Stromal cell of bone marrow (primary cell): ENCODE measurements around the gene ELFN2.

Source experiments
- DNase-seq: peaks from one replicate; pipeline ENCODE4 v3.0.0-alpha.2; 2012; ENCODE audit warnings: low read depth

ELFN2 gene

DNA sequence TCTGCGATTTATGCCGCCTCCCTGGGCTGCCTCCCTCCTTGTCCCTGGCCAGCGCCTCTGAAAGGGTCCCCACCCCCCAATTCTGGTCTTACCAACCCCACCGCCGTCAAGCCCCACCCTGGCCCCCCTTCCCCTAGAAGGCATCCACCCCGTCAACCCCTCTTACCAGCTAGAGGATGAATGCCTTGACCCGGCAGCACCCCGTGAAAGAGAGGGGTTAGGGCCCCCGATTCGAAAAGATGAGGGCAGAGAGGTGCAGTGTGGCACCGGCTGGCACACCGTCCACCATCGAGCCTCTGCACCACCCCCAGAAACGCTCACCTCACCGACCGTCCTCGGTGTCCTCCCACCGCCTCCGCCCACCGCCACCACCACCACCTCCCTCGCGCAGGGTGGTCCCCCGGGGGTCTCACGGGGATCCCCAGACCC lies 559 bp downstream of the ELFN2 start:
- DNase-seq = no peak

DNA sequence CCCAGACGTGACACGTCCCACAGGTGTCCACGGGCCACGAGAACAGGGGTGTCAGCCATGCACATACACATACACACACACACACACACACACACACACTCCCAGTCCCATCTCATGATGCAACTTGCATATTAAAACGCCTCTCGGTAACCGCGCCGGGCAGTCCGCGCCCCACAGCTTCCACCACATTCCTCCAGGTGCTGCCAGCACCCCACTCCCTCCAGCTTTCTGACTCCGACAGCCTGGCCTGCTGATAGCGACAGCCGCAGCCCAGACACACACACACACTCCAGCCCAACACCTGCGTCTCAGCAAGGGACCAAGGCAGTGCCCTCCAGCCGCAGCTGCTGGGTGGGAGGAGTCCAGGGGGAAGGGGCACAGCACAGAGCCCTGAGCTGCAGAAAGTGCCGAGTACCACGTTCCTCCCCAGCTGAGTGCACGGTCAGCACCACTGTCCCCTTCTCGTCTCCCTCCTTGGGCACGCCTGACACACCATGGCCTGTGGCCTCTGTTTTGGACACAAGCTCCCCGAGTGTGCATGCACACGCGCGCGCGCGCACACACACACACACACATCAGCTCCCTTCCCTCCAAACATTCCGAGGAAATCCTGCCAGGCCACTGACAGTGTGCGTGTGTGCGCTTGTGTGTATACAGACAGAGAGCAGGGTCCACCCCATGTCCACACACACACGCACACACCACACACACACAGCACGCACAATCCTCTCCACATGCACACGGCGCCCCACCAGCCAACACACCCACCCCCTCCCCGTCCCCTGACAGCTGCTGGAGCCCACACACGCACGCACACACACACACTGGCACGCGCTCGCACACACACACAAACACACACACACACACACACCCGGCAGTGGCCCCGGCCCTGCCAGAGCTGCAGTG lies 1.2 kb downstream of the ELFN2 start:
- DNase-seq = no peak

DNA sequence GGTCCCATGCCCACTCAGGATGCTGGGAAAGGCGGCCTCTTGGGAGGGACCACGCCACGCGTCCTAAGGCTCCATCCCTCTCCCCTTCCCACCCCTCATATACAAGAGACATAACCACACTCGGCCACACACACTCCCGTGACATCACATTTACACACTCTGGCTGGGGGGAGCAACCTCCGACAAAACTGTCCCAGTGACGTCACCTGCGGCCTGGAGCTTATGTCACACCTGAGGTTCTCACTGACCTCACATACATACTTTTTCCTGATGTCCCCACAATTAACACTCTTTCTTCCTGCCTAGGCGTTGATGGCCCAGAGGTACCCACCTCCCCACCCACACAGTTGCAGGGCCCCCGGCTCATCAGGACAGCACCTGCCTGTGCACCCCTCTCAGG lies 1.9 kb downstream of the ELFN2 start:
- no peak for DNase-seq

DNA sequence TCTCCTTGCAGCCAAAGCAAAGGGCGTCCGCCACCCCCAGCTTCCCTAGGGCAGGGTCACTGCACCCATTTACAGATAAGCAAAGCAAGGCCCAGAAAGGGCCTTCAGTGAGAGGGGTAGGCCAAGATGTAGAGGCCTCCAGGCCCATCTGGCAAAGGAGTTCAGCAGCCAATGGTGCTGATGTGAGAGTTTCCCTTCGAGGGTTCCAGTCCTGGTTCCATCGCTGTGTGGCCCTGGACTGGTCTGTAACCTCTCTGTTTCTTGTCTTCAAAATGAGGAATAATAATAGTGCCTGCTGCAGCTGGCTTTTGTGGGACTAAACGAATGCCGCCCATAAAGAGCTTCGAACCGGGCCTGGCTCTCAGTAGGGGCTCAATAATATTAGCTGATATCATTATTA lies 4.0 kb downstream of the ELFN2 start:
- no peak for DNase-seq

DNA sequence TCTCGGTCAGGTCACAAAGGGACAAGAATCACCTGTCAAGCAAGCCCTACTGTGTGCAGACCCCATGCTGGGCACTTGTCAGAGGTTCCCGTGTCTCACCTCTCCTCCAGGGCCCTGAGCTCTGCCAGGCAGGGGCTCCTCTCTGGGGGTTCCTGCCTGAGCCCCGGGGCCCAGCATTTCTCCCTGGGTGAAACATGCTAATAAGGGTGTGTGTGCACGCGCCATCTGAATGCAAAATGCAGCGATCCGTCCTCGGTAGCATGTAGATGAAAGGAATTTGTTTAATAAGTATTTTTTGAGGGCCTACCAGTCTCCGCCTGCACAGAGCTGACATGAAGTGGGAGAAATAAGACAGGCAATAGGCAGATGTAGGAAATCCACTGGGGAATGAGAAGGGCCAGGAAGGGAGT lies 5.8 kb downstream of the ELFN2 start:
- no peak for DNase-seq

DNA sequence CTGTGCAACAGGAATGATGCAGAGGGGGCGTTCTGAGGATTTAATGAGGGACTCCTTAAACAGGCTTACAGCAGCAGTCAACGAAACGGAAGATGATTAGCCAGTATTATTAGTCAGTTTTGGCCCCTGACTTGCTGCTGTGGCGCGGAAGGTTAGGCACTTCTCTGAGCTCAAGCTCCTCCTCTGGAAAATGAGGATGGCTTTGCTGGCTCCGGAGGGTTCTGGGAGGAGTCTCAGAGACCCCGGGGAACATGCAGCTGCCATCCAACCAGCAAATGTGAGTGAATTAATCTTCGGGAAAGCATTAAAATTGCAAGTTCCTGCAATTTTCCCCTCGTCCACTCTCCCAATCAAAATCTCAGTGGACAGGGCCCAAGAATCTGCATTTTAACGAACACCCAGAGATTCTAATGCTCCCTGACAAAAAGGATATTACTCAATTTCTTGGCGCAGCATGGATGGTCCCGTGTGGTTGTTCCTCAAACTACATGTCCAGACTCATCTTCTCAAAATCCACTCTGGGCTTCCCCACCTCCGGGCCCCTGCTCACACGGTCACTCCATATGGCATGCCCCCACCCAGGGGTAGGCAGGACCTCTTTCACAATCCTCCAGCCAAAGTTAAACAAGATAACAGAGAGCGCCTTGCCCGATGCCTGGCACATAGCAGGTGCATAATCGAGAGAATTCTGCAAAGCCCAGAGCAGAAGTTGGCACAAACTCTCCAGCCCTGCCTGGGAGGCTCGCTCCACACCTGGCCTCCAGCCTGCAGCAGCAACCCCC lies 6.4 kb downstream of the ELFN2 start:
- no peak for DNase-seq

DNA sequence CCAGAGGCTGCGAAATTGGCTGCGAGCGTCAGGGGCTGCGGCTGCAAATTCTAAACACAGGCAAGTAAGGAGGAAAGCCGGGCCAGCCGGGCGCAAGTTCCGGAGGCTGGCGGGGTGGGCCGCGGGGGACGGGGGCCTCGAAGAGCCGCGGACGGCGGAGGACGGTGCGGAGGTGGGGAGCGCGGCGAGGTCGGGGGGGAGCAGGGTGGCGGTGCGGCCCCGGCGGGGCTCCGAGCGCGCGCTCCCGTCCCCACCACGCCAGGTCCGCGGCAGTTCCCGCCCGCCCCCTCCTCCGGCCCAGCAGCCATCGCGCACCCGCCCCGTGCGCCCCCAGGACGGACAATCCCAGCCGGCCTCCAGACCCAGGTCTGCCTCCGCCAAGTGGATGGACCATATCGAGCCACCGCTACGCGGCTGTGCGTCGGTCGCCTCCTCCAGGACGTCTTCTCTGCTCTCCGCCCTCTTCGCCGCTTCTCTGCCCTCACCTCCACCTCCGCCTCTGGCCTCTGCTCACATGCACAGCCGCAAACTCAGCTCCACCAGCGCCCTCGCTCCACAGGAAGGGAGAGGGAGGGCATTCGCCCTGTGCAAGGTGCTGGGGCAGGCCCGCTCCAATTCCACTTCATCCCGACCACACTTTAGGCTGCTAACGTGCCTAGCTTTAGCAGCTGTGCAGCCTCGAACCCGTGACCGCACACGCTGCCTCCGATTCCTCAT lies 7.2 kb downstream of the ELFN2 start:
- DNase-seq = no peak

DNA sequence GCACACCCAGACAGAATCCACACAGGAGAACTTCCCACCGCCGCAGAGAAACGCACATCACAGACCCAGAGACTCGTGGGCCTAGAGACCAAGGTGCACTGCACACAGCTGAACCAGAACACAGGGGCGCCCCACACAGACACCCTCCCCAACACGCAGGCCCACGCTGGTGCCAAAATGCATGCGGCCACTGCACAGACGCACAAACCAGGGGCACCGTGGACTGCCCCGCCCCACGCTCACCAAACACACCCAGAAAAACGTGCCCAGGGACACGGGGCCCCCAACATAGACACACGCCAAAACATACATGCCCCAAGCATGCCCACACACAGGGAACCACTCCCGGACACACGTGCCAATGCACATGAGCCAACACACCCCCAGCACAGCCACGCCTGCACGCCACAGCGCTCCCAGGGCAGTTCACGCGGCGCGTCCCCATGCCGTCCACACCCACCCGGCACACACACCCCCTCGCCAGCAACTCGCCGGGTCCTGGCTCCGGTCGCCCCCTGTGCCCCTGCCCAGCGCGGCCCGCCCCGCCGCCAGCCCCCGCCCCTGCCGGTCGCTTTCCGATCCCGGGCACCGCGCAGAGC lies 7.8 kb downstream of the ELFN2 start:
- no peak for DNase-seq

DNA sequence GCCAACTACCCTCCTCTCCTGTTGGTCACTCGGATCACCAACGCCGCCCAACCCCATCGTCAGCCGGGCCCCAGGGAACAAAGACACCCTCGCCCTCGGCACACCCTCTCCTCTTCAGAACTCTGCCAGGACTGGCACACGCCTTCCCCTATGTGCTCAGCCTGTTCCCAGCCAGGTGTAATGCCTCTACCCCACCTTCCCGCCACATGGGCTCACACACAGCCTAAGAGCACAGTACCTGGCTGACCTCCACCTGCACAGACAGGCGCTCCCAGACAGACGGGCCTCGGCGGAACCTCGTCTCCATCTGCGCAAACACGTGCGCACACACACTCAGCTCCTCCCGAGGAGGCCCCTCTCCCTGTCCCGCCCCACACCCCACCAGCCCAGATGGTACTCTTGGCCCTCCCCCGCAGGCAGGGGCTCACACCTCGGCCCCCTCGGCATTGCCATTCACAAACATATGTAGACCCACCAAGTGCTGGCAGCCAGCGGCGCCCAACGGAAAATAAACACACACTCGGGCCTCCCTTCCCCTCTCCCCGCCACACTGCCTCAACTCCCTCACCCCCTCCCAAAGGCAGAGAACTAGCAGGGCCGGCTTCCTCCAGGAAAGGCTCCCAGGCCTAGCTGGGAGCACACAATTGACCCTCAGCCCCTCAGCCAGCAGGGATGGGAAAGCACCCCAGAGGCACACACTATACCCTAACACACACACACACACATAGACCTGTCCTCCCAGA lies 8.5 kb downstream of the ELFN2 start:
- no peak for DNase-seq

DNA sequence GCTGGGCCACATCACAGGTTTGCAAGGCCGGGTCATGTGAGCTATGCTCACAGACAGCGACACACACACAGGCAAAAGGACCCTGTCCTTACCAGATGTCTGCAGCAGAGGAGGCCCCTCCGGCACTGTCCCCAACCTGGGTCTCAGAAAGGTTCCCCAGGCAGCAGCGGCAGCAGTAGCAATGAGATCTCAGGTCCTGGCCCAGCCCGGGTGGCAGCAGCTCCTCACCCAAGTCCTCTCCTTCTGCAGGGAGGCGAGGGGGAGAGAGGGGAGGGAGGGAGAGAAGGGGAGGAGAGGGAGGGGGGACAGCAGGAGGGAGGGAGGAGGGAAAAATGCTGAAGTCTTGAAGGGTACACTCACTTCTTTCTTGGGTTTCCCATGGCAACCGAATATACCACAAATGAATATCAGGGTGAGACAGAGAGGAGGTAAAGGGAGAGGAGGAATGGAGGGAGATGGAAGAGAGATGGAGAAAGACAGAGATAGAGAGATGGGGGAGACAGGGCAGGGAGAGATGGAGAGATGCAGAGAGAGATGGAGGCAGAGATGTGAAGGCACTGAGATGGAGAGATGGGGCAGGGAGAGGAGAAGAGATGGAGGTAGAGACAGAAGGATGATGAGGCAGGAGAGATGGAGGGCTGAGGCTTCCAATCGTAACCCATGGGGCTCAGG lies 9.5 kb downstream of the ELFN2 start:
- DNase-seq = no peak

DNA sequence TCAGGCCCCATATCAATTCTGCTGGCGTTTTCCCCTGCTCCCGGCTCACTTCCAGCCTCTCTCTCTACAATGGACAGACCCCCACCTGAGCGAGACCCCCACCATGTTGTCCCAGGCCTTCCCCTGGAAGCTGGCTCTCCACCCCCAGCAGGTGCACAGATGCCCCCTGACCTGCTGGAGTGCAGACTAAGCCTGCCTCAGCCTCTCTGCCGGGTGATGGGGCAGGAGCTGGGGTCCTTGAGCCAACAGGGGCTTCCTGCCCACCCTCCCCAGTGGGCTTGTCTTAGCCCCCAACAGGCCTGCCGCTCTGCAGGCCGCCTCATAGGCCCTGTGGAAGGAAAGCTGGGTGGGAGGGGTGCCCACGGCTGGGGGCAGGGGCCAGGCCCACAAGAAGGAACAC lies 10.0 kb downstream of the ELFN2 start:
- DNase-seq = no peak

DNA sequence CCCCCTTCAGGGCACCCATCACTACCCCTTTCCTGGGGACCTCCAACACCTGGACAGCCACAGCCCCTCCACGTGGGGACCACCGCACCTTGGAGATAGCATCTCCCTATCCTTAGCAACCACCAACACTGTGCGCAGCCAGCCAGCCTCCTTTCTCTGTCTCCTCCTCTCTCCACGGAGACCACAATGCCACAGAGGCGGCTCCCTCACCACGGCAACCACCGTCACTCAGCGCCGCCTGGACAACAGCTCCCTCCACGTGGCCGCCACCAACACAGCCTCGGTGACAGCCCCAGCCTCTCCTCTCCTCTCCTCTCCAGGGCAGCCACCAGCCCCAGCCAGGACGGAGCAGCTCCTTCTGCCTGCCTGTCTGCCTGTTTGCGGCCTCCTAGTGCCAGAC lies 10.5 kb downstream of the ELFN2 start:
- DNase-seq = no peak

DNA sequence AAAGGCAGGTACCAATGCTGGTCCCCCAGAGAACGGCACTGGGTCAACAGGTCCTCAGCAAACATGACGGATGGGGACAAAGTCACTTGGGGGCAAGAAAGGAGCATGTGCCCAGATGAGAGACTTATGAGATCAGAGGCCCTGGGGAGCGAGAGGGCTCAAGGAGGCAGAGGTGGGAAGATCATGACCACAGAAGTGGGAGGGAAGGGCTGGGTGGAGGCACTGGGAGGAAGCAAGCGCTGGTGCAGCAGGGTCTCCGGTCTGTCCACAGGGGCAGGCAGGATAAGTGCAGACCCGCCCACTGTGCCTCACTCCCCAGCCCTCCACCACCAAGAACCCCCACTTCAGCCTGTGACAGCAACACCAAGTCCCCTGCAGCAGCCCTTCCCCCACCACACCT lies 10.9 kb downstream of the ELFN2 start:
- no peak for DNase-seq

DNA sequence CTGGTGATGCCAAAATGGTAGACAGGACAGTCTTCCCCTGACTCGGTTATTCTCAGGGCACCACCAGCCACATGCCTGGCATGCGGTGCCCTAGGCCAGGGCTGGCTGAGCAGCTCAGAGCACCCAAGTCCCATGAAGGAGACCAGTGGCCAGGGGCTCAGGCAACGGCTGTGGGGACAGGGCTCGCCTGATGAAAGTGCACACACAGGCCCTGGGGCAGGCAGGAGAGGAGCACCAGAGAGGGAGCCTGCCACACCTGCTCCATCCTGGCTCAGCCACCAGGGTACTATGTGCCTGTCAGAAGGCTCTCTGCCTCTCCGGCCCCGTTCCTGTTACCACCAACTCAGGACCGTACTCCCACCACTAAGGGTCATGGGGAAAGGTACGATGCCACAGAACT lies 12.1 kb downstream of the ELFN2 start:
- DNase-seq = no peak

DNA sequence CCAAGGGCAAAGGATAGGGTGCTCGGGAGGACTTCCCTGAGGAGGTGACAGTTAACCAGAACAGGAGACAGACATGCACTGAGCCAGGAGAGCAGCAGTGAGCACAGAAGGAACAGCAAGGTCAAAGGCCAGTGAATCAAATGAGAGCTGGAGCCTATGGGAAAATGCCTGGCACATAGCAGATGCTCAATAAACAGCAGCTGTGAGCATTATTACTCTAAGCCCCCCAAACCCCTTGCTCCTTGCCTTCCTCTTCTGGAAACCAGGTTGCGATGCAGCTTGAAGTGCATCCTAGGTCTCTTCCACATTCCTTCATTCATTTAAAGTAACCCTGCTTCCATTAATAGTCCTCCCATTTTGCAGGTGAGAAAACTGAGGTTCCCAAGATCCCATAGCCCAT lies 13.0 kb downstream of the ELFN2 start:
- no peak for DNase-seq

DNA sequence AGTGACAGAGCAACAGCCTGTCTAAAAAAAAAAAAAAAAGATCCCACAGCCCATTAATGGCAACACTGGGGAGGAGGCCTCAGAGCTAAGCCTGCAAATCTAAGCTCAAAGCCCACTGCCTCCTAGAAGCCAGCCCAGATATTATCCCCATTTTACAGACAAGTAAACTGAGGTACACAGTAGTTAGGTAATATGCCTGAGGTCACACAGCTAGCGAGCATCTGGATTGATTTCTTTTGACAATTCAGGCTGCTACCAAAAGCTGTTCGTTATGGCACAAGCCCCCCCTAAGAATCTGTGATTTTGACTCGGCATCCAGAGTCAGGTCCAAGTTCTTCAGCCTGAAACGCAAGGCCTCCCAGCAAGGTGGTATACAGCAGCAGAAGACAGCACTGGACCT lies 13.7 kb downstream of the ELFN2 start:
- no peak for DNase-seq

DNA sequence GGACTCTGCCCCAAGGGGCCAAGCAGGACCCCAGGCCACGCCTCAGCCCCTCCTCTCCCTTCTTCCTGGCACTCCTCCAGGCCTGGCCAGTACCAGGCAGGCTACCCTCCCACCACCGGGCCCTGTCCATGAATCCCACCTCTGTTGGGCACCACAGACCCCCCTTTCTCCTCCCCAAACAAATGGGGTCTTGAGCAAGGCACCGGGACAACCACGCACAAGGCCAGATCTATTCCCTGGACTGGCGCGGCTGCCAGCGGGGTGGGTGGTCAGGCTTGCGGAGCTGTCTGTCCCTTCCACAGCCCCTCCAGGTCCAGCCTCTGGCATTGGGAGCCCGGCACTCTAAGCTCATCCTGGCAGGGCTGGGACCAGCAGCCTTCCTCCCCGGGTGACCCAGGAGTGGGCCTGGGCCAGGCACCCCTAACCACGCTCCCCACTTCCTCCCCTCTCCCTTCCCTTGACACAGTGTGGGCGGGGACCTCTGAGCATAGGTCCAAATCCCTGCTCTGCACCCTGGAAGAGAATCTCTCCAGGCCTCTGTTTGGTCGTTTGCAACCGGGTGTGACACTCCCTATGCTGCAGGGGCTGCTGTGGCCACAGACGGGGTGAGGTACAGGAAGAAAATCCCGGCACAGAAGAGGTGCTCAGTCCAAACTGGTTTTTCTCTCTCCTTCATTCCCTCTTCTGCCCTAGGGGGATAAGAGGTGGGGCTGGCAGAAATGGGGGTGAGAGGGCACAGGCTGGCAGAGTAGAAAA lies 14.6 kb downstream of the ELFN2 start:
- no peak for DNase-seq

DNA sequence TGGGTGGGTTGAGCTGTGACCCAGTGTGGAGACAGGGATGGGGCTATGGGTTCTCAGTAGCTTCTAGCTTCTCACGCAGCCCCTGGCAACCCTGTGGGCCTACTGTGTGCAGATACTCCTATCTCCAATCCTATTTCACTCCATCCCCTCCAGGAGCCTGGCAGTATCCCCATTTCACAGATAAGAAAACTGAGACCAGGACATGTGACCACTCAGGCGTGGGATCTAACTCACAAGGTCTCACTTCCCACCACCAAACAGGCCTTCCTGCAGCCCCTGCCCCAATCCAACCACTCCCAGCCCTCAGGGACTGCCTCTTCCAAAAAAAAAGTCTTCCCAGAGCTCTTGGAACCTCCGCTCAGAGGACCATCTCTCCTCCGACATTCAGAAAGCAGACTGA lies 15.6 kb downstream of the ELFN2 start:
- DNase-seq = no peak

DNA sequence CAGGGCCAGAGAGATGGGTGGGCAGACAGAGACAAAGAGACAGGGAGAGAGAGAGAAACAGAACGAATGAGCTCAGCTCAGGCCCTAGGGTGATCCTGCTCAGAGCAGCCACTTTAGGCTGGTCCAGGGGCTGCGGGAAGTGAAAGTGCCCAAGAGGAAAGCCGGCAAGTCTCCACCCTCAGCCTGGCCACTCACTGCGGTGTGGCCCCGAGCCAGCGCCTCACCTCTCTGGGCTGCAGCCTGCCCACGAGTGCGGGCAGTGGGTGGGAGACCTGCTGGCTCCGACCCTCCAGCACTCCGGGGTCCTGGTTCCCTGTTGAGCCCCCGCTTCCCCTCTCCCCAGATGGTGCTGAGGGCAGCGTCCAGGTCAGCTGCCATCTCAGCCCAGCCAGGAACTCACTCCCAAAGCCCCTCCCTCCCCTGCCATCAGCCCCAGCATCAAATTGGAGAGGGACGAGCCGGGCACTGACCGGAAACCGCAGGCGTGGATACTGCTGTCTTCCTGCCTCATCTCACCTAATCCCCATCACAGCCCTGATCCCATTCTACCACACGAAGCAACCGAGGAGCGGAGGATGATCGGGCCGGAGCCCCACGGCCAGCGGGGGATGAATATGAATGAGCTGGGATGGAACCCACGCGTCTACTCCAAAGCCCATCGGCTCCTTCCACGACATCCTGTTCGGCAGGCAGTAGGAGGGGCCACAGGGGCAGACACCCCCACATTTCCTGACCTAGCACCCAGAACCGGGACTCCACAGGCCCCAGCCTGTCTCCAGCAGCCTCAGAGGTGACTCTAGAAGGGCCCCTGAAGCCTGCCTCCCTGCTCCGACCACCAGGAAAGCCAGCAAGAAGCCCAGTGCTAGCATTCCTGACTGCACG lies 16.9 kb downstream of the ELFN2 start:
- DNase-seq = no peak
